K562 (cell line): ENCODE measurements around the gene POFUT2. TPM values are rescaled to one million over a fixed set of nuclear protein-coding genes. Genes with fewer than 3 reads are reported as not detected.

ENCODE experiments used
- ATAC-seq: fragments of 200-7000 bp; cut with Tn5 transposase; 3 replicates; pipeline ENCODE4 v1.9.1; 2020; ENCODE audit warnings: moderate library complexity
- BruUV-seq: library from RNA; stranded (reverse); fragments of 400-500 nt; replicated peaks from 2 replicates; lab custom pipeline; 2021; lab: Mats Ljungman, UMichigan
- CTCF ChIA-PET: fragments of 300-600 bp; formaldehyde crosslinking; extraction: SDS; loops from one replicate; lab custom pipeline; 2021; ENCODE audit warnings: low intra/inter-chr PET ratio; lab: Yijun Ruan, JAX
- POLR2A ChIA-PET: fragments of 300-600, 350-650 bp; sonication (Branson Sonifier 250); formaldehyde crosslinking; extraction: SDS; loops from one replicate; lab custom pipeline; 2021; ENCODE audit warnings: antibody characterized with exemption, inconsistent platforms; lab: Yijun Ruan, JAX
- DNase-seq, 4 experiments: peaks; one replicate each; pipeline versions ENCODE4 v3.0.0 to v3.0.0-alpha.2; 2011 to 2018; ENCODE audit warnings: low spot score in 3 of 4, mixed read lengths in 3 of 4; ENCODE audit errors: extremely low read depth in 1 of 4
- FAIRE-seq: peaks from 2 replicates; lab custom pipeline; 2011; peaks lifted over from hg19 to GRCh38; lab: Jason Lieb, UNC
- H2AFZ ChIP-seq: 2 replicates; pipeline ENCODE4 v1.6.0; 2011; ENCODE audit warnings: low read depth, low read length, control low read depth, inconsistent platforms
- H3K27ac ChIP-seq: fragments of 200-600 bp; 3 replicates; pipeline ENCODE4 v1.8.0; 2011; ENCODE audit warnings: low read depth, mild to moderate bottlenecking, control low read depth, inconsistent platforms, low read length, moderate library complexity, mixed read lengths; ENCODE audit errors: extremely low read depth
- H3K27me3 ChIP-seq, 2 experiments: fragments of 300-600 bp in 1 of 2; 2 replicates in 1 of 2; 3 replicates in 1 of 2; pipeline versions ENCODE4 v1.6.0 to v1.8.0; 2011; ENCODE audit warnings: inconsistent platforms in 2 of 2, low read length in 2 of 2, mild to moderate bottlenecking in 1 of 2, mixed read lengths in 1 of 2, moderate library complexity in 1 of 2; ENCODE audit not compliant: control insufficient read depth in 2 of 2, insufficient read depth in 2 of 2
- H3K36me3 ChIP-seq: fragments of 300-600 bp; 3 replicates; pipeline ENCODE4 v1.8.0; 2011; ENCODE audit warnings: mild to moderate bottlenecking, low read length, inconsistent platforms; ENCODE audit not compliant: control insufficient read depth, insufficient read depth
- H3K4me1 ChIP-seq, 2 experiments: fragments of 200-600 bp in 1 of 2; replicated peaks in 1 of 2; 2 replicates in 1 of 2; 3 replicates in 1 of 2; pipeline versions ENCODE4 v1.5.1 to v1.8.0; 2011; ENCODE audit warnings: inconsistent platforms in 2 of 2, low read length in 2 of 2, mild to moderate bottlenecking in 1 of 2, mixed read lengths in 1 of 2, moderate library complexity in 1 of 2; ENCODE audit not compliant: control insufficient read depth in 2 of 2, insufficient read depth in 2 of 2
- H3K4me2 ChIP-seq: 2 replicates; pipeline ENCODE4 v1.6.1; 2011; ENCODE audit warnings: low read length, control low read depth, inconsistent platforms, mixed read lengths; ENCODE audit not compliant: insufficient read depth
- H3K4me3 ChIP-seq: fragments of 200-600 bp; sonication (generic), shearing (Covaris generic); 2 replicates; pipeline ENCODE4 v1.5.1; 2016; ENCODE audit warnings: control low read depth, inconsistent platforms
- H3K79me2 ChIP-seq: fragments of 200-600 bp; 3 replicates; pipeline ENCODE4 v1.8.0; 2011; ENCODE audit warnings: low read length, inconsistent platforms; ENCODE audit not compliant: control insufficient read depth, insufficient read depth
- H3K9ac ChIP-seq, 2 experiments: 2 replicates each; pipeline versions ENCODE4 v1.6.0 to v1.6.1; 2011; ENCODE audit warnings: low read depth in 2 of 2, low read length in 2 of 2, control low read depth in 1 of 2, inconsistent platforms in 1 of 2, mild to moderate bottlenecking in 1 of 2, mixed read lengths in 1 of 2; ENCODE audit not compliant: insufficient read depth in 1 of 2
- H3K9me1 ChIP-seq: one replicate; pipeline ENCODE4 v1.6.0; 2011; ENCODE audit warnings: inconsistent platforms, mild to moderate bottlenecking, low read length, moderate library complexity; ENCODE audit not compliant: control insufficient read depth, insufficient read depth
- H3K9me3 ChIP-seq: replicated peaks from 2 replicates; pipeline ENCODE4 v1.5.1; 2011; ENCODE audit warnings: low read depth, low read length, inconsistent platforms; ENCODE audit not compliant: control insufficient read depth, insufficient read depth
- H4K20me1 ChIP-seq: replicated peaks from 2 replicates; pipeline ENCODE4 v1.6.1; 2011; ENCODE audit warnings: low read length, inconsistent platforms, mixed read lengths; ENCODE audit not compliant: control insufficient read depth, insufficient read depth
- C11orf30 ChIP-seq: fragments of 450-650 bp; IDR thresholded peaks from 2 replicates; pipeline ENCODE4 v1.6.1; 2016; ENCODE audit warnings: low read depth, mild to moderate bottlenecking
- COPS2 ChIP-seq: fragments of 450-650 bp; conservative IDR thresholded peaks from 2 replicates; pipeline ENCODE4 v1.6.1; 2016; ENCODE audit warnings: mild to moderate bottlenecking, moderate library complexity
- DLX4 ChIP-seq: fragments of 250-450 bp; sonication (Bioruptor Pico); IDR thresholded peaks from 2 replicates; pipeline ENCODE4 v1.6.1; 2021; ENCODE audit warnings: mild to moderate bottlenecking
- FUS ChIP-seq: fragments of 200-400 bp; formaldehyde crosslinking; optimal IDR thresholded peaks from 2 replicates; pipeline ENCODE3; 2017; ENCODE audit warnings: low read depth, low read length
- WGBS: fragments of 100-300 bp; shearing (Covaris generic); methylation state at CpG from one replicate; pipeline ENCODE4 v1.1.6; 2016; ENCODE audit warnings: low coverage, mixed read lengths; ENCODE audit not compliant: insufficient coverage; ENCODE audit errors: missing lambda C conversion rate; 5-methylcytosine and 5-hydroxymethylcytosine counted together
- in situ Hi-C: fragments of 300-500 bp; cut with MboI; formaldehyde crosslinking; loops from 4 replicates; pipeline ENCODE4 v1.15.0; 2018; ENCODE audit warnings: inconsistent platforms, mixed read lengths
- intact Hi-C: fragments of 100-400 bp; cut with micrococcal nuclease; formaldehyde crosslinking; loops from 2 replicates; pipeline ENCODE4 v1.14.2; 2022
- polyA plus RNA-seq, 8 experiments: library from polyadenylated mRNA; depleted of rRNA in 4 of 8; stranded (reverse) in 5 of 8; unstranded in 3 of 8; fragments of >200 nt; fragmentation: Nextera tagmentation in 2 of 8; fragmentation: Illumina TruSeq in 1 of 8; extraction: Ambion mirVana in 2 of 8; extraction: Trizol in 1 of 8; gene quantifications; 2 replicates each; pipeline versions ENCODE4 v1.2.1 to v1.2.3, GENCODE V29; 2011 to 2014; ENCODE audit warnings: inconsistent platforms in 1 of 8, missing spikeins in 1 of 8
- total RNA-seq, 7 experiments: library from RNA; depleted of rRNA in 6 of 7; stranded (reverse); fragments of >200 nt in 6 of 7; fragmentation: Illumina TruSeq in 2 of 7; extraction: Trizol in 2 of 7; gene quantifications; 2 replicates each; pipeline versions ENCODE4 v1.2.1 to v1.2.3, GENCODE V29; 2011 to 2021; ENCODE audit warnings: low replicate concordance in 1 of 7

POFUT2 gene
- total and polyA plus RNA-seq, 9 of the 15 experiments (the other 6 are each of a cell fraction or from before 2014, with no cell fraction given) = 1.1 to 24.2 (median 11.0) TPM

- TF ChIP-seq FUS (no peak), COPS2 (no peak), DLX4 (CRISPR knock-in tag) (no peak)
These were observed 11.6 kb upstream of the POFUT2 start (continued) for GRCh38 chr21:45299026-45299863.

GRCh38 chr21:45297869-45298268 lies 10.2 kb upstream of the POFUT2 start:
- ChIA-PET CTCF (no interaction called here), POLR2A (interaction anchor here (1.2 kb wide), 1 partner anchor 11 kb away, joined by 4 read pairs; no protein-coding TSS in a partner anchor)
- H3K9me1 ChIP-seq = no peaks in the 10 kb centered on the region
- peaks cover 0 to 14% of the 10 kb centered on the region in 2 experiments; a peak in 2 of 5 replicates for H3K27me3 ChIP-seq
- H3K9me3 ChIP-seq = no peaks in the 10 kb centered on the region
- FAIRE-seq (no peak), ATAC-seq (no peak), DNase-seq (no peak)
- H3K4me3 ChIP-seq = no peak overlapping the region
- intact Hi-C loops (loop anchor here (5.0 kb wide), 1 partner anchor 59 kb away; no protein-coding TSS in a partner anchor), in situ Hi-C loops (no loop called here)
- H3K79me2 ChIP-seq = no peaks in the 10 kb centered on the region
- H3K27ac ChIP-seq = no peak overlapping the region
- TF ChIP-seq C11orf30 = no peak
- H2AFZ ChIP-seq = no peak overlapping the region
- no TSS peak for BruUV-seq
- no peak overlapping the region for H3K9ac ChIP-seq
- no peak overlapping the region for H3K4me2 ChIP-seq
- H4K20me1 ChIP-seq = no peaks in the 10 kb centered on the region
- H3K4me1 ChIP-seq = peaks cover 17 to 61% of the 10 kb centered on the region in 2 experiments
- 42% methylated on average over 4 of the region's 4 CpGs for WGBS
- H3K36me3 ChIP-seq = no peaks in the 10 kb centered on the region
